Measurements from ENCODE around the gene MACROD2. TPM values are rescaled to one million over a fixed set of nuclear protein-coding genes. Genes with fewer than 3 reads are reported as not detected.

The MACROD2 gene
- total RNA-seq, 4 donors from 2014 or later: 4.0 to 14.1 (median 10.4) TPM

DNA sequence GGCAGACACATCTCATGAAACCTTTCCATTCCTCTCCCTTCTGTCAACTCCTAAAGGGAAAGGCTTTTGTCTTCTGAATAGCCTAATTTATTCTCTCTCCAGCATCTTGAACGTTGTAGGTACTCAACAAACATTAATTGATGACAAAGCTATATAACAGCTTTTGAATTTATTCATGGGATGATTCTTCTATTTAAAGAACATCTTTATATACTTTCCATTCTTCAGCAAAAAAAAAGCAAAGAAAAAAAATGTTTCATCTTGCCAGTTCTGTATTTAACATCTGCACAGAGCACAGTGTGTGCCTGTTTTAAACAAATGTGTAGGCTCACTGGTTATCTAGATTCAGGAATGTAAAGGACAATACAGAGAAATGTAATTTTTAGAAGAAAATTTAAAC lies 1929.2 kb downstream of the MACROD2 start:
- WGBS, 2 donors: 36 to 50% methylated on average over 1 of the region's 1 CpG
- peaks cover 0 to 5% (median 0%) of the 10 kb centered on the region in 4 donors for H3K9me3 ChIP-seq
- no peak overlapping the region for H3K4me3 ChIP-seq
- no peaks in the 10 kb centered on the region for H3K36me3 ChIP-seq
- no peak for DNase-seq (ENCODE audit: low spot score in 2 of 2)
- H3K4me1 ChIP-seq: no peaks in the 10 kb centered on the region
- H3K27ac ChIP-seq: no peak overlapping the region
- TF ChIP-seq POLR2A (IDR thresholded peaks at IDR 0.05): no peak
- no peak for TF ChIP-seq EP300 (IDR thresholded peaks at IDR 0.05)
- TF ChIP-seq, protein P1, sequence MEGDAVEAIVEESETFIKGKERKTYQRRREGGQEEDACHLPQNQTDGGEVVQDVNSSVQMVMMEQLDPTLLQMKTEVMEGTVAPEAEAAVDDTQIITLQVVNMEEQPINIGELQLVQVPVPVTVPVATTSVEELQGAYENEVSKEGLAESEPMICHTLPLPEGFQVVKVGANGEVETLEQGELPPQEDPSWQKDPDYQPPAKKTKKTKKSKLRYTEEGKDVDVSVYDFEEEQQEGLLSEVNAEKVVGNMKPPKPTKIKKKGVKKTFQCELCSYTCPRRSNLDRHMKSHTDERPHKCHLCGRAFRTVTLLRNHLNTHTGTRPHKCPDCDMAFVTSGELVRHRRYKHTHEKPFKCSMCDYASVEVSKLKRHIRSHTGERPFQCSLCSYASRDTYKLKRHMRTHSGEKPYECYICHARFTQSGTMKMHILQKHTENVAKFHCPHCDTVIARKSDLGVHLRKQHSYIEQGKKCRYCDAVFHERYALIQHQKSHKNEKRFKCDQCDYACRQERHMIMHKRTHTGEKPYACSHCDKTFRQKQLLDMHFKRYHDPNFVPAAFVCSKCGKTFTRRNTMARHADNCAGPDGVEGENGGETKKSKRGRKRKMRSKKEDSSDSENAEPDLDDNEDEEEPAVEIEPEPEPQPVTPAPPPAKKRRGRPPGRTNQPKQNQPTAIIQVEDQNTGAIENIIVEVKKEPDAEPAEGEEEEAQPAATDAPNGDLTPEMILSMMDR (IDR thresholded peaks at IDR 0.05): no peak
- H3K27me3 ChIP-seq: no peaks in the 10 kb centered on the region

DNA sequence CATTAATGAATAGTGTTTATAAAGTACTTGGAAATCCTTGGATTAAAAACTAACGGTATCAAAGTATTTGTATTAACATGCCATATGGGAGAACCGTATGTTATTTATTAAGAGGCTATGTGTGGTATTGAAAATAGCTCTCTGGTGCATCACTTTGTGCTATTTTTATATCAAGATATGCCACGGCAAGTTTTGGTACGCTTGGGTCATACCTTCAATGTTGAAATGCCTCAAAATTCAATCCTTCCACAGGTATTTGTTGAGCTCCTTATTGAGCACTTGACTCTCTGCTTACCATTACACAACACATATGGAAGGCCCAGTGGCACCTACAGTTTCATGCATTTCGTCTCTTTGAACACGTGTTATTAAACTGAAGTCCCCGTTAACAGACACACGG lies 1930.1 kb downstream of the MACROD2 start:
- Histone ChIP-seq H3K36me3 (no peaks in the 10 kb centered on the region), H3K9me3 (peaks cover 0 to 5% (median 0%) of the 10 kb centered on the region in 4 donors), H3K27ac (no peak overlapping the region), H3K27me3 (no peaks in the 10 kb centered on the region), H3K4me3 (no peak overlapping the region), H3K4me1 (peaks cover 0 to 5% (median 2%) of the 10 kb centered on the region in 4 donors)
- TF ChIP-seq POLR2A (IDR thresholded peaks at IDR 0.05) (no peak), EP300 (IDR thresholded peaks at IDR 0.05) (no peak)
- 87 to 88% methylated on average over 8 of the region's 8 CpGs for WGBS, 2 donors
- no peak for DNase-seq (ENCODE audit: low spot score in 2 of 2)

DNA sequence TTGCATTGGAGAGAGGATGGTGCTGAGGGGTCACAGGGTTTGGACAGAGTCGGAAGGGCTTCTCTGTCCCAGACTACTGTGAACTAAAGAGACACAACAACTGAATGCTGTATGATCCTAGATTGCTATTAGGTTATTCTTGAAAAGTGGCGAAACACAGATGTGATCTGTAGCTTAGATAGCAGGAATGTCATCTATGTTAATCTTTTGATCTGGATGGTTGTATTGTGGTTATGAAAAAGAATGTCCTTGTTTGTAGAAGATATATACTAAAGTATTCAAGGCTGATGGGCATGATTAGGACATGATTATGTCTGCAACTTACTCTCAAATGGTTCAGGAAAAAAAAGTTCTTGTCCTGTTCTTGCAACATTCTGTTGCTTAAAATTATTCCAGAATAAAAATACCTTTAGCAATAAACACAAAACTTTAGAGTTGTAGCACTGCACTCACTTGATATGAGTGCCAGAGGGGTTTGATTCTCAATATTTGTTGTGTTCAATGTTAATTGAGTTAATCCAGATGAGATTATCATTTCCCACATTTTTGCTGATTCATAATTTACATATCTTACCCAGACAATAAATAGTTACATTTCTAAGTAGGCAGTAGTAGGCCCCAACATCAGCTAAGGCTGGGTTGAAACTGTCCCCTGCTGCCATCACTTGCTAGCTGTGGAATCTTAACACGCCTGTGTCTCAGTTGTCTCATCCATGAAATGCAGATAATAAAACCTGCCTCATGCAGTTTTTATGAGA lies 1932.8 kb downstream of the MACROD2 start:
- DNase-seq (ENCODE audit: low spot score in 2 of 2): no peak

DNA sequence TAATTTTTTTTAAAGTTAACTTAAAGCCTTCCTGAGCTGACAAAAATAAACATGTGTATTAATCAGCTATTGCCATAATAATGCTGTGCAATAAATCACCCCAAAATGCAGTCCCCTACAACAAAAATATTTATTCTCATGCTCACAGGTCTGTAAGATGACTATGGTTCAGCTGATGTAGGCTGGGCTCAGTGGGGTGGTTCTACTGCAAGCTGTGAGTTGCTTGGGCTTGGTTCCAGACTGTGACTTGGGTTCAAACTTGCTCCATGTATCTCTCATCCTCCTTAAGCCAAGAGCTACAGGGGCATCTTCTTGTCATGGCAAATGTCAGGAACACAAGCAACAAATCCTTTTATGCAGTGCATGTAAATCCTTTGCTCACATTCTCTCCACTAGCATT lies 1933.6 kb downstream of the MACROD2 start:
- DNase-seq (ENCODE audit: low spot score in 2 of 2): no peak
- Histone ChIP-seq H3K9me3 (peaks cover 0 to 9% (median 0%) of the 10 kb centered on the region in 4 donors), H3K4me1 (peaks cover 0 to 14% (median 5%) of the 10 kb centered on the region in 4 donors), H3K27ac (no peak overlapping the region), H3K4me3 (no peak overlapping the region), H3K27me3 (no peaks in the 10 kb centered on the region), H3K36me3 (no peaks in the 10 kb centered on the region)
- no peak for TF ChIP-seq EP300 (IDR thresholded peaks at IDR 0.05)

More for the DNA sequence above, 1932.8 kb downstream of the MACROD2 start:
- TF ChIP-seq EP300 (IDR thresholded peaks at IDR 0.05): no peak
- no peak for TF ChIP-seq POLR2A (IDR thresholded peaks at IDR 0.05)
- TF ChIP-seq, protein P1 (IDR thresholded peaks at IDR 0.05): no peak
- Histone ChIP-seq H3K4me1 (peaks cover 0 to 14% (median 5%) of the 10 kb centered on the region in 4 donors), H3K27me3 (no peaks in the 10 kb centered on the region), H3K9me3 (peaks cover 0 to 9% (median 0%) of the 10 kb centered on the region in 4 donors), H3K27ac (no peak overlapping the region), H3K36me3 (no peaks in the 10 kb centered on the region), H3K4me3 (no peak overlapping the region)
- 87 to 88% methylated on average over 3 of the region's 3 CpGs for WGBS, 2 donors

DNA sequence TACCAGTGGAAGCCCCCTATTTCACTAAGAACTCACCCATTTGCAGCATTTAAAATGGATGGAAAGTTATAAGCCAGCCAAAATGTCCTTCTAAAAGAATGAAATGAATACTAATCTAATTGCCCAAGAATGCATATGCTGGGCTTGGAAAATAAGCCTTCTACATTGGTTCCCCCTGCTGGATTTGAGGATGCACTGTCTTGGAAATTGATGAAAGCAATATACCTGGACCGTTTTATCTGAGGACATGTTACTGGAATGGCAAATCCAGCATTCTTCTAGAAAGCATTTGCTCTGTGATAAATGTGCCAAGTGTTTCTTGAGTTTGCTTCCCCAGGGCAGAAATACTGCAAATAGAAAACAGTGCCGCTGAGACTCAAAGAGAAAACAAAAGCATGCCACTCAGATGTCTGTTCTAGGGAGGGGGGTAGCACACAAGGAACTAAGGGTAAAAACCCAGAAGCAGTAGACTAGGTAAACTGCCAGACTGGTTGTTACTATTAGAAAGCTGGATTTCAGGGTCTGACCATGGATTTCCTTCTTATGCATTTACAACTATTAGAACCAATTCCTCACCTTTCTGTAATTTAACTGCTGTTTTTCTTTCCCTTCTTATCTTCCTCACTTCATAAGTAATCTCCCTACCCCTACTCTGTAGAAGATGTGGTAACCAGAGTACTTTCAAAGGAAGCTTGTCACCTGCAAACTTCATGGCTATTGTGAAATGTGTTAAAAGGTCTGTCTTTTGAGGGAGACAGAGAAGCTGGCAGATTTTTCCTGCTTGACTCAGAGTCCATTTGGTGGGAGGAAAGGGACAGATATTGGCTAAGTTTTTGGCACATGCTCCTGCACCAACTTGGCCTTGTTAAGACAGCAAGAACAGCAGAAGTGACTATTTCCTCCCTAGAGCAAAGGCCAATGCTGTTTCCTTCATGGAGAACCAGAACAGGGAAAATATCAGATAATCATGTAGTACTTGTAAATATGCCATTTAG lies 1935.3 kb downstream of the MACROD2 start:
- peak in 1 of 2 donors; percentile 58 for DNase-seq (ENCODE audit: low spot score in 2 of 2)
- Histone ChIP-seq H3K27ac (peak overlapping the region; percentile 2 to 72 (median 32)), H3K27me3 (no peaks in the 10 kb centered on the region), H3K9me3 (peaks cover 0 to 9% (median 0%) of the 10 kb centered on the region in 4 donors), H3K36me3 (no peaks in the 10 kb centered on the region), H3K4me1 (peaks cover 0 to 14% (median 5%) of the 10 kb centered on the region in 4 donors), H3K4me3 (no peak overlapping the region)
- 12% methylated on average over 2 of the region's 2 CpGs for WGBS, 2 donors
- TF ChIP-seq, protein P1 (IDR thresholded peaks at IDR 0.05): peak; percentile 35 to 76 (median 59)
- TF ChIP-seq POLR2A (IDR thresholded peaks at IDR 0.05) (no peak), EP300 (IDR thresholded peaks at IDR 0.05) (peak in 1 of 2 donors; percentile 30)

Data from tibial nerve (tissue), 4 donors.